Measurements from ENCODE around the gene TXNDC17. TPM values are rescaled to one million over a fixed set of nuclear protein-coding genes. Genes with fewer than 3 reads are reported as not detected.

TXNDC17 gene
- total and polyA plus RNA-seq, 8 donors: 24.6 to 81.1 (median 34.3) TPM

- no peaks in the 10 kb centered on the region for H3K27me3 ChIP-seq
- no peaks in the 10 kb centered on the region for H3K36me3 ChIP-seq
- no peak for ATAC-seq
- no peaks in the 10 kb centered on the region for H3K9me3 ChIP-seq
- H3K4me3 ChIP-seq: no peak overlapping the region
- no peak for DNase-seq
- 75 to 77% methylated on average over 10 of the region's 10 CpGs for WGBS, 2 donors
- intact Hi-C loops (cut with DNase I): loop anchor here in 2 of 3 donors (10.0 kb wide), 2 partner anchors 175 to 335 kb away; no protein-coding TSS in a partner anchor
- H3K4me1 ChIP-seq: peaks cover 0 to 5% (median 0%) of the 10 kb centered on the region in 3 donors
- no peak for FAIRE-seq
- TF ChIP-seq, protein P1, sequence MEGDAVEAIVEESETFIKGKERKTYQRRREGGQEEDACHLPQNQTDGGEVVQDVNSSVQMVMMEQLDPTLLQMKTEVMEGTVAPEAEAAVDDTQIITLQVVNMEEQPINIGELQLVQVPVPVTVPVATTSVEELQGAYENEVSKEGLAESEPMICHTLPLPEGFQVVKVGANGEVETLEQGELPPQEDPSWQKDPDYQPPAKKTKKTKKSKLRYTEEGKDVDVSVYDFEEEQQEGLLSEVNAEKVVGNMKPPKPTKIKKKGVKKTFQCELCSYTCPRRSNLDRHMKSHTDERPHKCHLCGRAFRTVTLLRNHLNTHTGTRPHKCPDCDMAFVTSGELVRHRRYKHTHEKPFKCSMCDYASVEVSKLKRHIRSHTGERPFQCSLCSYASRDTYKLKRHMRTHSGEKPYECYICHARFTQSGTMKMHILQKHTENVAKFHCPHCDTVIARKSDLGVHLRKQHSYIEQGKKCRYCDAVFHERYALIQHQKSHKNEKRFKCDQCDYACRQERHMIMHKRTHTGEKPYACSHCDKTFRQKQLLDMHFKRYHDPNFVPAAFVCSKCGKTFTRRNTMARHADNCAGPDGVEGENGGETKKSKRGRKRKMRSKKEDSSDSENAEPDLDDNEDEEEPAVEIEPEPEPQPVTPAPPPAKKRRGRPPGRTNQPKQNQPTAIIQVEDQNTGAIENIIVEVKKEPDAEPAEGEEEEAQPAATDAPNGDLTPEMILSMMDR (IDR thresholded peaks at IDR 0.05): no peak
- H3K27ac ChIP-seq: no peak overlapping the region
Measured at GRCh38 chr17:6669479-6670212, 28.8 kb downstream of the TXNDC17 start.

- intact Hi-C loops (cut with DNase I): no loop called here
- Histone ChIP-seq H3K9me3 (no peaks in the 10 kb centered on the region), H3K4me1 (peaks cover 0 to 5% (median 0%) of the 10 kb centered on the region in 3 donors), H3K27me3 (no peaks in the 10 kb centered on the region), H3K4me3 (no peak overlapping the region), H3K36me3 (no peaks in the 10 kb centered on the region), H3K27ac (no peak overlapping the region)
- TF ChIP-seq, protein P1 (IDR thresholded peaks at IDR 0.05): no peak
- 91 to 96% methylated on average over 8 of the region's 8 CpGs for WGBS, 2 donors
- ATAC-seq: no peak
- no peak for FAIRE-seq
- no peak for DNase-seq
Measured at GRCh38 chr17:6670571-6670970, 29.7 kb downstream of the TXNDC17 start.

- FAIRE-seq (no peak), ATAC-seq (no peak), DNase-seq (no peak)
- TF ChIP-seq, protein P1 (IDR thresholded peaks at IDR 0.05): no peak
- Histone ChIP-seq H3K9me3 (no peaks in the 10 kb centered on the region), H3K27me3 (no peaks in the 10 kb centered on the region), H3K4me1 (peaks cover 0 to 5% (median 0%) of the 10 kb centered on the region in 3 donors), H3K36me3 (no peaks in the 10 kb centered on the region), H3K27ac (no peak overlapping the region), H3K4me3 (no peak overlapping the region)
- intact Hi-C loops (cut with DNase I): no loop called here
- WGBS, 2 donors: 76 to 82% methylated on average over 6 of the region's 6 CpGs
Measured at GRCh38 chr17:6670999-6671398, 30.1 kb downstream of the TXNDC17 start.

DNA sequence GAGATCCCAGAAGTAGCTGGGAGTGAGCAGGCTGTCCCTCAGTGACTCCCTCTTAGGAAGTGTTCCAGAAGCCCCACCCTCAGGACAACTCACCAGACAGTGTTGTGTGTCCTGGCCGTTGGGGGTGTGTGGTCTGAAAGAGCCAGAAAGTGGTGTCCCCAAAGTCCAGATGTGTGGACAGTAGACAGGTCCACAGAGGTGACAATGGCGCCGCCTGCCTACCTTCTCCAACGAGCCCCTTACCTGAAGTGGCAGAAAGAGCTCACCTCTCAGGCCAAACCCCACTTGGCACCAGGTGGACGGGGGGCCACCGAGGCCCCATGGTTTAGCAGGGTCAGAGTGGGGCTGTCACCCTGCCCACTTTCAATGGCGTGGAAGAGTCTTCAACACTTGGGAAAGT is 30.6 kb downstream of the TXNDC17 start:
- 81 to 82% methylated on average over 7 of the region's 7 CpGs for WGBS, 2 donors
- Histone ChIP-seq H3K36me3 (no peaks in the 10 kb centered on the region), H3K4me3 (no peak overlapping the region), H3K27ac (no peak overlapping the region), H3K9me3 (no peaks in the 10 kb centered on the region), H3K4me1 (peaks cover 0 to 1% (median 0%) of the 10 kb centered on the region in 3 donors), H3K27me3 (no peaks in the 10 kb centered on the region)
- intact Hi-C loops (cut with DNase I): no loop called here
- ATAC-seq (no peak), DNase-seq (no peak), FAIRE-seq (no peak)
- TF ChIP-seq, protein P1 (IDR thresholded peaks at IDR 0.05): no peak

GRCh38 chr17:6674586-6674985 is 33.7 kb downstream of the TXNDC17 start:
- Histone ChIP-seq H3K9me3 (no peaks in the 10 kb centered on the region), H3K4me1 (no peaks in the 10 kb centered on the region), H3K27ac (no peak overlapping the region), H3K27me3 (no peaks in the 10 kb centered on the region), H3K36me3 (no peaks in the 10 kb centered on the region), H3K4me3 (no peak overlapping the region)
- TF ChIP-seq, protein P1 (IDR thresholded peaks at IDR 0.05): no peak
- DNase-seq (no peak), ATAC-seq (no peak), FAIRE-seq (no peak)
- intact Hi-C loops (cut with DNase I): no loop called here
- 89 to 95% methylated on average over 13 of the region's 13 CpGs for WGBS, 2 donors
